HepG2 (cell line): ENCODE data around the gene FBXO7. TPM values are rescaled to one million over a fixed set of nuclear protein-coding genes. Genes with fewer than 3 reads are reported as not detected.

ENCODE experiments used
- ATF7-NPFF ChIP-seq: sonication (generic); formaldehyde crosslinking; IDR thresholded peaks from 2 replicates; pipeline ENCODE4 v1.8.1; 2023; ENCODE audit warnings: mild to moderate bottlenecking, low read depth, missing genetic modification reagents, moderate library complexity
- RFXAP ChIP-seq: sonication (generic); formaldehyde crosslinking; IDR thresholded peaks from 2 replicates; pipeline ENCODE4 v1.4.0; 2020; ENCODE audit warnings: missing genetic modification reagents, borderline replicate concordance
- SOX5 ChIP-seq: IDR thresholded peaks from 2 replicates; pipeline ENCODE4 v1.6.1; 2016; ENCODE audit warnings: borderline replicate concordance
- ZFP1 ChIP-seq: IDR thresholded peaks from 2 replicates; pipeline ENCODE4 v1.6.1; 2016
- ZNF235 ChIP-seq: sonication (generic); formaldehyde crosslinking; IDR thresholded peaks from 2 replicates; pipeline ENCODE4 v1.8.1; 2023; ENCODE audit warnings: mild to moderate bottlenecking, missing genetic modification reagents, borderline replicate concordance
- ZNF350 ChIP-seq: sonication (generic); formaldehyde crosslinking; IDR thresholded peaks from 2 replicates; pipeline ENCODE4 v1.4.0; 2020; ENCODE audit warnings: mild to moderate bottlenecking, low read depth, missing genetic modification reagents, borderline replicate concordance
- ZNF646 ChIP-seq: sonication (generic); formaldehyde crosslinking; IDR thresholded peaks from 2 replicates; pipeline ENCODE4 v1.9.0; 2021; ENCODE audit warnings: mild to moderate bottlenecking, missing genetic modification reagents
- ZNF709 ChIP-seq: sonication (generic); formaldehyde crosslinking; IDR thresholded peaks from 2 replicates; pipeline ENCODE4 v1.5.0; 2020; ENCODE audit warnings: mild to moderate bottlenecking, missing genetic modification reagents
- polyA plus RNA-seq, 8 experiments: library from polyadenylated mRNA; depleted of rRNA in 3 of 8; stranded (reverse) in 7 of 8; unstranded in 1 of 8; fragments of >200 nt; fragmentation: Illumina TruSeq in 4 of 8; extraction: Trizol in 4 of 8; gene quantifications; 2 replicates each; pipeline versions ENCODE4 v1.2.1 to v1.2.3, GENCODE V29; 2011 to 2016; ENCODE audit warnings: low read depth in 4 of 8, missing spikeins in 1 of 8, mixed read lengths in 1 of 8; ENCODE audit not compliant: insufficient read depth in 1 of 8
- total RNA-seq, 5 experiments: library from RNA; depleted of rRNA; stranded (reverse); fragments of >200 nt; fragmentation: Illumina TruSeq; extraction: Trizol; gene quantifications; 2 replicates each; pipeline ENCODE4 v1.2.3, GENCODE V29; 2016; ENCODE audit warnings: low read depth in 1 of 5
- TF ChIP-seq, protein P1 (sequence below): sonication (generic); formaldehyde crosslinking; IDR thresholded peaks from 2 replicates; pipeline ENCODE4 v1.4.0; 2020; ENCODE audit warnings: missing genetic modification reagents
- TF ChIP-seq, protein P2 (sequence below): IDR thresholded peaks from 2 replicates; pipeline ENCODE4 v1.6.1; 2016
- TF ChIP-seq, protein P3 (sequence below): sonication (generic); formaldehyde crosslinking; IDR thresholded peaks from 2 replicates; pipeline ENCODE4 v1.4.0; 2020; ENCODE audit warnings: missing genetic modification reagents
- TF ChIP-seq, protein P4 (sequence below): sonication (generic); formaldehyde crosslinking; IDR thresholded peaks from 2 replicates; pipeline ENCODE4 v1.4.0; 2020; ENCODE audit warnings: missing genetic modification reagents

The FBXO7 gene
- total and polyA plus RNA-seq, 2 of the 13 experiments (the other 11 are each of a cell fraction or from before 2014, with no cell fraction given) = 105 to 172 TPM

DNA sequence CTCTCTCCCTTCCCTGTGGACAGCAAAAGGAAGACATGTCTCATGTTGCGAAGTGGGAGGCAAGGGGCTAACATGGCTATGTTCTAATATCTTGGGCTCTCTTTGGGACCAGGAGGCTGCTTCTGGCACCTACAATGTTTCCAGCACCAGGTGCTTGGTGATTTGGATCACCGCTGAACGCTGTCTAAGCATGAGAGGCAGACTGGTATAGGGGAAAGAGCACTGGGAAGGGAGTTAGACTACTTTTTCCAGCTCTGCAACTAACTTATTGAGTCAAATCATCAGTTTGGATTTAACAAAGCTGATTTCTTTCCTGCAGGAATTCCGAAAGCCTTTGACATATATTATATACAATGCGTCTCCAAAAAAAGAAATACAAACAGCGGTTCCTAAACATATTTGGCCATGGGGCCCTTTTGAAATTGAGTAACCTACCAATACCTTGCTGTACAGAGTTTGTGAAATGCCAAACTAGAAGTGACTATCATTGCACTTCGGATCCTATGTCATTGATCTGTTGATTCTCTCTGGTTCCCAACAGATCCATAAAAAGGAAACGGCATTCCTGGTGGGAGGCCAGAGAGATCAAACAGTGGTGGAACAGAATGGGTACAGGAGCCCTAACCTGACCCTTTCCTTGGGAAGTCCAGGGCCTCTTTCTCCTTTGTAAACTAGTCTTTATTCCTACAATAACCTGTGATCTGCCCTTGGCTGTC lies 37.8 kb downstream of the FBXO7 start (continued):
- TF ChIP-seq, protein P1, sequence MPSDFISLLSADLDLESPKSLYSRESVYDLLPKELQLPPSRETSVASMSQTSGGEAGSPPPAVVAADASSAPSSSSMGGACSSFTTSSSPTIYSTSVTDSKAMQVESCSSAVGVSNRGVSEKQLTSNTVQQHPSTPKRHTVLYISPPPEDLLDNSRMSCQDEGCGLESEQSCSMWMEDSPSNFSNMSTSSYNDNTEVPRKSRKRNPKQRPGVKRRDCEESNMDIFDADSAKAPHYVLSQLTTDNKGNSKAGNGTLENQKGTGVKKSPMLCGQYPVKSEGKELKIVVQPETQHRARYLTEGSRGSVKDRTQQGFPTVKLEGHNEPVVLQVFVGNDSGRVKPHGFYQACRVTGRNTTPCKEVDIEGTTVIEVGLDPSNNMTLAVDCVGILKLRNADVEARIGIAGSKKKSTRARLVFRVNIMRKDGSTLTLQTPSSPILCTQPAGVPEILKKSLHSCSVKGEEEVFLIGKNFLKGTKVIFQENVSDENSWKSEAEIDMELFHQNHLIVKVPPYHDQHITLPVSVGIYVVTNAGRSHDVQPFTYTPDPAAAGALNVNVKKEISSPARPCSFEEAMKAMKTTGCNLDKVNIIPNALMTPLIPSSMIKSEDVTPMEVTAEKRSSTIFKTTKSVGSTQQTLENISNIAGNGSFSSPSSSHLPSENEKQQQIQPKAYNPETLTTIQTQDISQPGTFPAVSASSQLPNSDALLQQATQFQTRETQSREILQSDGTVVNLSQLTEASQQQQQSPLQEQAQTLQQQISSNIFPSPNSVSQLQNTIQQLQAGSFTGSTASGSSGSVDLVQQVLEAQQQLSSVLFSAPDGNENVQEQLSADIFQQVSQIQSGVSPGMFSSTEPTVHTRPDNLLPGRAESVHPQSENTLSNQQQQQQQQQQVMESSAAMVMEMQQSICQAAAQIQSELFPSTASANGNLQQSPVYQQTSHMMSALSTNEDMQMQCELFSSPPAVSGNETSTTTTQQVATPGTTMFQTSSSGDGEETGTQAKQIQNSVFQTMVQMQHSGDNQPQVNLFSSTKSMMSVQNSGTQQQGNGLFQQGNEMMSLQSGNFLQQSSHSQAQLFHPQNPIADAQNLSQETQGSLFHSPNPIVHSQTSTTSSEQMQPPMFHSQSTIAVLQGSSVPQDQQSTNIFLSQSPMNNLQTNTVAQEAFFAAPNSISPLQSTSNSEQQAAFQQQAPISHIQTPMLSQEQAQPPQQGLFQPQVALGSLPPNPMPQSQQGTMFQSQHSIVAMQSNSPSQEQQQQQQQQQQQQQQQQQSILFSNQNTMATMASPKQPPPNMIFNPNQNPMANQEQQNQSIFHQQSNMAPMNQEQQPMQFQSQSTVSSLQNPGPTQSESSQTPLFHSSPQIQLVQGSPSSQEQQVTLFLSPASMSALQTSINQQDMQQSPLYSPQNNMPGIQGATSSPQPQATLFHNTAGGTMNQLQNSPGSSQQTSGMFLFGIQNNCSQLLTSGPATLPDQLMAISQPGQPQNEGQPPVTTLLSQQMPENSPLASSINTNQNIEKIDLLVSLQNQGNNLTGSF (CRISPR knock-in tag) = no peak
- TF ChIP-seq, protein P2, sequence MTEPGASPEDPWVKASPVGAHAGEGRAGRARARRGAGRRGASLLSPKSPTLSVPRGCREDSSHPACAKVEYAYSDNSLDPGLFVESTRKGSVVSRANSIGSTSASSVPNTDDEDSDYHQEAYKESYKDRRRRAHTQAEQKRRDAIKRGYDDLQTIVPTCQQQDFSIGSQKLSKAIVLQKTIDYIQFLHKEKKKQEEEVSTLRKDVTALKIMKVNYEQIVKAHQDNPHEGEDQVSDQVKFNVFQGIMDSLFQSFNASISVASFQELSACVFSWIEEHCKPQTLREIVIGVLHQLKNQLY (CRISPR knock-in tag) = peak; percentile 44; the same call in 1 of the 2 replicates
- no peak for TF ChIP-seq ZFP1 (CRISPR knock-in tag)
- TF ChIP-seq, protein P3, sequence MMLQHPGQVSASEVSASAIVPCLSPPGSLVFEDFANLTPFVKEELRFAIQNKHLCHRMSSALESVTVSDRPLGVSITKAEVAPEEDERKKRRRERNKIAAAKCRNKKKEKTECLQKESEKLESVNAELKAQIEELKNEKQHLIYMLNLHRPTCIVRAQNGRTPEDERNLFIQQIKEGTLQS = no peak
- TF ChIP-seq, protein P4, sequence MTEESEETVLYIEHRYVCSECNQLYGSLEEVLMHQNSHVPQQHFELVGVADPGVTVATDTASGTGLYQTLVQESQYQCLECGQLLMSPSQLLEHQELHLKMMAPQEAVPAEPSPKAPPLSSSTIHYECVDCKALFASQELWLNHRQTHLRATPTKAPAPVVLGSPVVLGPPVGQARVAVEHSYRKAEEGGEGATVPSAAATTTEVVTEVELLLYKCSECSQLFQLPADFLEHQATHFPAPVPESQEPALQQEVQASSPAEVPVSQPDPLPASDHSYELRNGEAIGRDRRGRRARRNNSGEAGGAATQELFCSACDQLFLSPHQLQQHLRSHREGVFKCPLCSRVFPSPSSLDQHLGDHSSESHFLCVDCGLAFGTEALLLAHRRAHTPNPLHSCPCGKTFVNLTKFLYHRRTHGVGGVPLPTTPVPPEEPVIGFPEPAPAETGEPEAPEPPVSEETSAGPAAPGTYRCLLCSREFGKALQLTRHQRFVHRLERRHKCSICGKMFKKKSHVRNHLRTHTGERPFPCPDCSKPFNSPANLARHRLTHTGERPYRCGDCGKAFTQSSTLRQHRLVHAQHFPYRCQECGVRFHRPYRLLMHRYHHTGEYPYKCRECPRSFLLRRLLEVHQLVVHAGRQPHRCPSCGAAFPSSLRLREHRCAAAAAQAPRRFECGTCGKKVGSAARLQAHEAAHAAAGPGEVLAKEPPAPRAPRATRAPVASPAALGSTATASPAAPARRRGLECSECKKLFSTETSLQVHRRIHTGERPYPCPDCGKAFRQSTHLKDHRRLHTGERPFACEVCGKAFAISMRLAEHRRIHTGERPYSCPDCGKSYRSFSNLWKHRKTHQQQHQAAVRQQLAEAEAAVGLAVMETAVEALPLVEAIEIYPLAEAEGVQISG (CRISPR knock-in tag) = peak; percentile 36; the same call in 1 of the 2 replicates
- no peak for TF ChIP-seq ZNF235 (CRISPR knock-in tag)
- TF ChIP-seq ATF7-NPFF (CRISPR knock-in tag) = no peak
- TF ChIP-seq ZNF646 = no peak
- TF ChIP-seq SOX5 (CRISPR knock-in tag) = peak; percentile 86
- peak; percentile 57; the same call in 1 of the 2 replicates for TF ChIP-seq ZNF709 (CRISPR knock-in tag)
- no peak for TF ChIP-seq RFXAP (CRISPR knock-in tag)
- no peak for TF ChIP-seq ZNF350 (CRISPR knock-in tag)
